Activated CD8-positive, alpha-beta T cell treated with anti-CD3 and anti-CD28 coated beads for 36 hours (primary cell): Measurements from ENCODE around the gene PRR32. TPM values are rescaled to one million over a fixed set of nuclear protein-coding genes. Genes with fewer than 3 reads are reported as not detected.

Experiments
- ATAC-seq: fragments of 200-7000 bp; cut with Tn5 transposase; one replicate; pipeline ENCODE4 v1.10.0; 2021; ENCODE audit warnings: mild to moderate bottlenecking, moderate library complexity
- CTCF ChIA-PET: fragments of 350-600 bp; sonication (Branson Sonifier 250); formaldehyde crosslinking; loops from one replicate; lab custom pipeline; 2021; ENCODE audit warnings: antibody characterized with exemption; lab: Charles Lee
- POLR2A ChIA-PET: fragments of 350-600 bp; sonication (Branson Sonifier 250); formaldehyde crosslinking; loops from one replicate; lab custom pipeline; 2021; ENCODE audit warnings: antibody characterized with exemption; lab: Charles Lee
- DNase-seq: peaks from one replicate; pipeline ENCODE4 v3.0.0-alpha.2; 2020
- H3K27ac Mint-ChIP-seq: one replicate; pipeline ENCODE4 v1.8.0; 2021; ENCODE audit warnings: mild to moderate bottlenecking, mixed read lengths
- H3K27me3 Mint-ChIP-seq: one replicate; pipeline ENCODE4 v1.8.0; 2021; ENCODE audit warnings: mixed read lengths
- H3K36me3 Mint-ChIP-seq: one replicate; pipeline ENCODE4 v1.8.0; 2021; ENCODE audit warnings: low read depth, mixed read lengths
- H3K4me1 Mint-ChIP-seq: one replicate; pipeline ENCODE4 v1.8.0; 2021; ENCODE audit warnings: low read depth, mixed read lengths
- H3K4me3 Mint-ChIP-seq: one replicate; pipeline ENCODE4 v1.8.0; 2021; ENCODE audit warnings: mild to moderate bottlenecking, moderate library complexity, mixed read lengths
- H3K9me3 Mint-ChIP-seq: one replicate; pipeline ENCODE4 v1.8.0; 2021; ENCODE audit warnings: mixed read lengths
- intact Hi-C: fragments of 100-400 bp; cut with micrococcal nuclease; formaldehyde crosslinking; loops from one replicate; pipeline ENCODE4 v1.10.0; 2022
- total RNA-seq, 2 experiments: library from RNA; stranded (reverse); gene quantifications; one replicate each; pipeline ENCODE4 v1.2.3, GENCODE V29; 2021
- TF ChIP-seq, protein P1 (sequence below): fragments of 200-600 bp; IDR thresholded peaks from one replicate; pipeline ENCODE4 v1.8.0; 2022; ENCODE audit warnings: antibody characterized with exemption, mild to moderate bottlenecking

PRR32 gene
- total RNA-seq, 2 experiments from 2014 or later: not detected

- no peak overlapping the region for H3K4me3 Mint-ChIP-seq
- DNase-seq: no peak
- TF ChIP-seq, protein P1, sequence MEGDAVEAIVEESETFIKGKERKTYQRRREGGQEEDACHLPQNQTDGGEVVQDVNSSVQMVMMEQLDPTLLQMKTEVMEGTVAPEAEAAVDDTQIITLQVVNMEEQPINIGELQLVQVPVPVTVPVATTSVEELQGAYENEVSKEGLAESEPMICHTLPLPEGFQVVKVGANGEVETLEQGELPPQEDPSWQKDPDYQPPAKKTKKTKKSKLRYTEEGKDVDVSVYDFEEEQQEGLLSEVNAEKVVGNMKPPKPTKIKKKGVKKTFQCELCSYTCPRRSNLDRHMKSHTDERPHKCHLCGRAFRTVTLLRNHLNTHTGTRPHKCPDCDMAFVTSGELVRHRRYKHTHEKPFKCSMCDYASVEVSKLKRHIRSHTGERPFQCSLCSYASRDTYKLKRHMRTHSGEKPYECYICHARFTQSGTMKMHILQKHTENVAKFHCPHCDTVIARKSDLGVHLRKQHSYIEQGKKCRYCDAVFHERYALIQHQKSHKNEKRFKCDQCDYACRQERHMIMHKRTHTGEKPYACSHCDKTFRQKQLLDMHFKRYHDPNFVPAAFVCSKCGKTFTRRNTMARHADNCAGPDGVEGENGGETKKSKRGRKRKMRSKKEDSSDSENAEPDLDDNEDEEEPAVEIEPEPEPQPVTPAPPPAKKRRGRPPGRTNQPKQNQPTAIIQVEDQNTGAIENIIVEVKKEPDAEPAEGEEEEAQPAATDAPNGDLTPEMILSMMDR: no peak
- no peak overlapping the region for H3K27ac Mint-ChIP-seq
- CTCF ChIA-PET: no interaction called here
- H3K36me3 Mint-ChIP-seq: no peaks in the 10 kb centered on the region
- no peaks in the 10 kb centered on the region for H3K9me3 Mint-ChIP-seq
- POLR2A ChIA-PET: no interaction called here
- ATAC-seq: no peak
- intact Hi-C loops: no loop called here
- H3K27me3 Mint-ChIP-seq: no peaks in the 10 kb centered on the region
- H3K4me1 Mint-ChIP-seq: no peaks in the 10 kb centered on the region
These were observed 3.7 kb upstream of the PRR32 start for GRCh38 chrX:126815806-126816205.

DNA sequence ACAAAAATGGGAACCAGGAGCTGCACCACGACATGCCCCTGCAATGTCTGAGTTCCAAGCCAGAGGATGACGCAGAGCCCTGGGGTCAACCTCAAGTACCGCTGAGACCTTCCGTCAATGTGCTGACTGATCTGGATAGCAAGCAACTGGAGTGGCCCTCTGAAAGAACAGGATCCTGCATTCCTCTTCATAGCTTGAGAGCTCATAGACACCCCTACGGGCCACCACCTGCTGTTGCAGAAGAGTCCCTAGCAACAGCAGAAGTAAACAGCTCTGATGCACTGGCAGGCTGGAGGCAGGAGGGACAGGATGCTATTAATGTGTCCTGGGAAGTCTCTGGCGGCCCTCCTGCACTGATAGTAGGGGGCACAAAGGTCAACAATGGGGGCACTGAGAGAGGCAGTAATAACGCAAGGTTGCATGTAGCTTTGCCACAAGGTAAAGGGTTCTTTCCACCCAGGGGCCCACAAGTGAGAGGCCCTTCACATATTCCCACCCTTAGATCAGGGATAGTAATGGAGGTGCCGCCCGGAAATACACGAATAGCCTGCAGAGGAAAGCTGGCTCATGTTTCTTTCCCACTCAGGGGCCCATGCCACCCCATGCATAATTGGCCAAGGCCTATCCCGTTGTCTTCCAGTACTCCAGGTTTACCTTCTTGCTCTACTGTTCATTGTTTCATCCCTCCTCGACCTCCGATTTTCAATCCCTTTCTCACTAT is 1.3 kb downstream of the PRR32 start:
- Mint-ChIP-seq H3K36me3 (no peaks in the 10 kb centered on the region), H3K4me1 (no peaks in the 10 kb centered on the region), H3K27ac (no peak overlapping the region), H3K27me3 (no peaks in the 10 kb centered on the region), H3K9me3 (peaks cover 2% of the 10 kb centered on the region), H3K4me3 (no peak overlapping the region)
- DNase-seq (no peak), ATAC-seq (no peak)
- POLR2A ChIA-PET: no interaction called here
- CTCF ChIA-PET: no interaction called here
- intact Hi-C loops: no loop called here
- TF ChIP-seq, protein P1: no peak

- TF ChIP-seq, protein P1: no peak
- Mint-ChIP-seq H3K27ac (no peak overlapping the region), H3K4me1 (no peaks in the 10 kb centered on the region), H3K4me3 (no peak overlapping the region), H3K9me3 (peaks cover 2% of the 10 kb centered on the region), H3K36me3 (no peaks in the 10 kb centered on the region), H3K27me3 (no peaks in the 10 kb centered on the region)
- ATAC-seq (no peak), DNase-seq (no peak)
- intact Hi-C loops: no loop called here
- ChIA-PET CTCF (no interaction called here), POLR2A (no interaction called here)
These were observed 4.9 kb downstream of the PRR32 start for GRCh38 chrX:126824338-126825007.

GRCh38 chrX:126825566-126826193 is 6.2 kb downstream of the PRR32 start:
- DNase-seq (no peak), ATAC-seq (no peak)
- no peak overlapping the region for H3K4me3 Mint-ChIP-seq
- intact Hi-C loops: no loop called here
- POLR2A ChIA-PET: no interaction called here
- TF ChIP-seq, protein P1: no peak
- H3K27ac Mint-ChIP-seq: no peak overlapping the region
- peaks cover 2% of the 10 kb centered on the region for H3K9me3 Mint-ChIP-seq
- H3K36me3 Mint-ChIP-seq: no peaks in the 10 kb centered on the region
- CTCF ChIA-PET: no interaction called here
- no peaks in the 10 kb centered on the region for H3K27me3 Mint-ChIP-seq
- no peaks in the 10 kb centered on the region for H3K4me1 Mint-ChIP-seq

GRCh38 chrX:126836186-126836585 is 16.7 kb downstream of the PRR32 start:
- ChIA-PET POLR2A (no interaction called here), CTCF (no interaction called here)
- Mint-ChIP-seq H3K36me3 (no peaks in the 10 kb centered on the region), H3K9me3 (no peaks in the 10 kb centered on the region), H3K4me1 (no peaks in the 10 kb centered on the region), H3K27me3 (no peaks in the 10 kb centered on the region), H3K4me3 (no peak overlapping the region), H3K27ac (no peak overlapping the region)
- TF ChIP-seq, protein P1: no peak
- no peak for DNase-seq
- ATAC-seq: no peak
- intact Hi-C loops: no loop called here
